Measurements from ENCODE around the gene HOXB7.

HOXB7 gene

GRCh38 chr17:48636177-48637018 is 25.6 kb upstream of the HOXB7 start:
- no peak for DNase-seq

- DNase-seq = no peak
These were observed 23.8 kb upstream of the HOXB7 start for GRCh38 chr17:48634493-48635208.

- no peak for DNase-seq
These were observed 22.5 kb upstream of the HOXB7 start for GRCh38 chr17:48633266-48633677.

GRCh38 chr17:48632579-48633265 is 21.9 kb upstream of the HOXB7 start:
- no peak for DNase-seq

GRCh38 chr17:48631693-48632578 is 21.1 kb upstream of the HOXB7 start:
- no peak for DNase-seq

GRCh38 chr17:48630925-48631692 is 20.3 kb upstream of the HOXB7 start:
- no peak for DNase-seq

GRCh38 chr17:48630009-48630924 is 19.4 kb upstream of the HOXB7 start:
- DNase-seq = no peak

GRCh38 chr17:48629411-48629759 is 18.6 kb upstream of the HOXB7 start:
- no peak for DNase-seq

- no peak for DNase-seq
These were observed 18.0 kb upstream of the HOXB7 start for GRCh38 chr17:48628649-48629410.

- DNase-seq = no peak
These were observed 17.1 kb upstream of the HOXB7 start for GRCh38 chr17:48627623-48628521.

GRCh38 chr17:48627118-48627597 is 16.3 kb upstream of the HOXB7 start:
- DNase-seq = no peak

GRCh38 chr17:48626245-48627117 is 15.7 kb upstream of the HOXB7 start, which contains the start of gene HOXB9:
HOXB9 (minus strand) TSS chr17:48626358; CDS start chr17:48626269, 89 bp downstream.
- peak; percentile 43 for DNase-seq

GRCh38 chr17:48625495-48626244 is 14.9 kb upstream of the HOXB7 start:
- DNase-seq = peak; percentile 41

GRCh38 chr17:48624544-48625494 is 14.0 kb upstream of the HOXB7 start:
- DNase-seq = peak; percentile 35

GRCh38 chr17:48624118-48624517 is 13.3 kb upstream of the HOXB7 start:
- DNase-seq = no peak

Data from activated gamma-delta T cell (primary cell).